HG02981 (cell line): ENCODE results near the gene VPS29.
"Not testable (repeated sequence)": the region's sequence is repeated elsewhere in the genome, so short reads cannot be mapped to it uniquely, and the experiment has no call there.

ENCODE experiments used
- ATAC-seq: cut with Tn5 transposase; IDR thresholded peaks from one replicate; pipeline ENCODE4 v1.9.1; 2021; ENCODE audit warnings: mild to moderate bottlenecking, moderate library complexity; ENCODE audit not compliant: unreplicated experiment

The VPS29 gene

GRCh38 chr12:110528277-110528839 is 26.4 kb upstream of the VPS29 start:
- no peak for ATAC-seq

GRCh38 chr12:110520876-110521712 is 19.2 kb upstream of the VPS29 start:
- ATAC-seq = not testable (repeated sequence)

GRCh38 chr12:110518014-110518413 is 16.1 kb upstream of the VPS29 start:
- ATAC-seq = not testable (repeated sequence)

GRCh38 chr12:110516995-110517394 is 15.1 kb upstream of the VPS29 start:
- ATAC-seq = no peak

GRCh38 chr12:110514363-110514762 is 12.5 kb upstream of the VPS29 start:
- no peak for ATAC-seq

- no peak for ATAC-seq
Observed at GRCh38 chr12:110513842-110514241, 11.9 kb upstream of the VPS29 start.

GRCh38 chr12:110508071-110508586 is 6.2 kb upstream of the VPS29 start:
- no peak for ATAC-seq

GRCh38 chr12:110505332-110505731 is 3.4 kb upstream of the VPS29 start:
- ATAC-seq = no peak

GRCh38 chr12:110503432-110503831 is 1.5 kb upstream of the VPS29 start:
- ATAC-seq = no peak

GRCh38 chr12:110501399-110501751 is 536 bp downstream of the VPS29 start:
- ATAC-seq = peak; percentile 6

GRCh38 chr12:110498984-110499706 is 2.8 kb downstream of the VPS29 start:
- no peak for ATAC-seq

- ATAC-seq = no peak
Observed at GRCh38 chr12:110475426-110475825, 26.5 kb downstream of the VPS29 start.

GRCh38 chr12:110468214-110469048 is 33.5 kb downstream of the VPS29 start, which contains the start of the genes FAM216A and GPN3:
Gene FAM216A, plus strand, starts transcription at chr12:110468845. Its CDS starts 31 bp downstream, at chr12:110468876.
Gene GPN3, minus strand, starts transcription at chr12:110468257. Its CDS starts 54 bp downstream, at chr12:110468203.
- ATAC-seq = peak; percentile 77

GRCh38 chr12:110467847-110468213 is 34.1 kb downstream of the VPS29 start:
- no peak for ATAC-seq

GRCh38 chr12:110466791-110467190 is 35.1 kb downstream of the VPS29 start:
- no peak for ATAC-seq

GRCh38 chr12:110465765-110466164 is 36.1 kb downstream of the VPS29 start:
- not testable (repeated sequence) for ATAC-seq

GRCh38 chr12:110465024-110465423 is 36.9 kb downstream of the VPS29 start:
- ATAC-seq = no peak

GRCh38 chr12:110461189-110461588 is 40.7 kb downstream of the VPS29 start:
- not testable (repeated sequence) for ATAC-seq

- no peak for ATAC-seq
Observed at GRCh38 chr12:110458756-110459155, 43.2 kb downstream of the VPS29 start.

GRCh38 chr12:110453569-110454296 is 48.2 kb downstream of the VPS29 start:
- no peak for ATAC-seq
